ENCODE data around the gene SAMD11. TPM values are rescaled to one million over a fixed set of nuclear protein-coding genes. Genes with fewer than 3 reads are reported as not detected.
A peak's percentile ranks its signal among the peaks of the same experiment; 100 is the strongest.

SAMD11 gene
- total and polyA plus RNA-seq, 2 of the 8 experiments (the other 6 are each of a cell fraction or from before 2014, with no cell fraction given) = 0.18 to 0.30 TPM

GRCh38 chr1:904310-904950 lies 19.3 kb upstream of the SAMD11 start (continued):
- TF ChIP-seq NANOG (IDR thresholded peaks at IDR 0.05; ENCODE audit: insufficient read depth, low read depth, low read length, poor library complexity, severe bottlenecking) (no peak), RAD21 (IDR thresholded peaks at IDR 0.05 in 1 of 2, conservative IDR thresholded peaks at IDR 0.05 in 1 of 2; ENCODE audit: low read depth in 2 of 2, low read length in 2 of 2) (peak; percentile 70 to 85), RBBP5 (IDR thresholded peaks at IDR 0.05; ENCODE audit: borderline replicate concordance, low read depth, low read length) (no peak), CHD2 (IDR thresholded peaks at IDR 0.05; ENCODE audit: low read length) (no peak), SIN3A (conservative IDR thresholded peaks at IDR 0.05 in 1 of 2, IDR thresholded peaks at IDR 0.05 in 1 of 2; ENCODE audit: low read depth in 1 of 2, low read length in 2 of 2) (no peak), E2F6 (IDR thresholded peaks at IDR 0.05) (peak; percentile 85), ATF2 (IDR thresholded peaks at IDR 0.05; ENCODE audit: low read length) (no peak), CTCF (IDR thresholded peaks at IDR 0.05; ENCODE audit: control extremely low read depth in 1 of 3, insufficient read depth in 1 of 3, low read depth in 1 of 3, low read length in 3 of 3) (peak; percentile 77 to 90 (median 82)), SIX5 (IDR thresholded peaks at IDR 0.05; ENCODE audit: low read depth, low read length) (no peak), YY1 (IDR thresholded peaks at IDR 0.05; ENCODE audit: low read depth, low read length) (peak; percentile 71; the same call in 1 of the 2 replicates), SIRT6 (IDR thresholded peaks at IDR 0.05; ENCODE audit: low read length) (no peak), SP4 (IDR thresholded peaks at IDR 0.05; ENCODE audit: low read length) (no peak), JUN (IDR thresholded peaks at IDR 0.05; ENCODE audit: low read depth, low read length) (no peak), EGR1 (IDR thresholded peaks at IDR 0.05; ENCODE audit: borderline replicate concordance, low read depth, low read length) (peak; percentile 99), TCF12 (IDR thresholded peaks at IDR 0.05; ENCODE audit: low read depth, low read length) (0 out of 2 replicates have a peak, but pooled peaks have one; percentile 6), GTF2F1 (IDR thresholded peaks at IDR 0.05; ENCODE audit: borderline replicate concordance, low read depth, low read length) (0 out of 2 replicates have a peak, but pooled peaks have one; percentile 49), CEBPB (IDR thresholded peaks at IDR 0.05; ENCODE audit: low read depth, low read length) (no peak), SP2 (IDR thresholded peaks at IDR 0.05; ENCODE audit: low read length) (no peak), PHF8 (conservative IDR thresholded peaks at IDR 0.05; ENCODE audit: low read depth, low read length) (no peak), BCL11A (IDR thresholded peaks at IDR 0.05; ENCODE audit: low read depth in 2 of 2, low read length in 2 of 2) (no peak)
